Measurements from ENCODE around the gene MB.

GRCh38 chr22:35558031-35558430, 59.1 kb downstream of the MB start:
- TF ChIP-seq GATA2 (IDR thresholded peaks at IDR 0.05; ENCODE audit: low read depth, low read length), result no peak
- no peak for TF ChIP-seq GATA3 (IDR thresholded peaks at IDR 0.05; ENCODE audit: low read depth, low read length)

Measured in SH-SY5Y (cell line).